Measurements from ENCODE around the gene ZNF496.

DNA sequence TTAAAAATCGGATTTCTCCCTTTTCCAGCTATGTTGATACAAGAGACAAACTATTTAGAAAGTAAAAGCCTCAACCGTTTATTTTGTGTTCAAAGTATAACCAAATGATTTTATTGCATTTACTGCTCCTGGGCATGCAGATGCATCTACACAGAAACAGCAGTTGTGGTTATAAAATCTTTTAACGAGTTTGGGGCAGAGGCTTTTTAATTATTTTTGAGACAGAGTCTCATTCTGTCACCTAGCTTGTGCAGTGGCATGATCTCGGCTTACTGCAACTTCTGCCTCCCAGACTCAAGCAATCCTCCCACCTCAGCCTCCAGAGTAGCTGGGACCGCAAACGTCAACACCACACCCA lies 33.6 kb downstream of the ZNF496 start:
- TF ChIP-seq CTCF (IDR thresholded peaks at IDR 0.05) (no peak), POLR2A (IDR thresholded peaks at IDR 0.05) (no peak)

Measured in adrenal gland (tissue), 5 donors.